Heart left ventricle (tissue), 16 donors: ENCODE results near the gene ABO. TPM values are rescaled to one million over a fixed set of nuclear protein-coding genes. Genes with fewer than 3 reads are reported as not detected.
A peak's percentile ranks its signal among the peaks of the same experiment; 100 is the strongest.

Source experiments
- ATAC-seq, 4 donors: fragments of 200-7000 bp; cut with Tn5 transposase; one replicate each; pipeline ENCODE4 v1.9.1; 2020 to 2022; ENCODE audit warnings: moderate library complexity in 4 of 4, mild to moderate bottlenecking in 3 of 4, moderate number of reproducible peaks in 1 of 4
- DNase-seq, 5 donors: peaks; one replicate each; pipeline ENCODE4 v3.0.0-alpha.2; 2020
- H3K27ac ChIP-seq, 12 donors: fragments of 200-600 bp; sonication (generic) in 4 of 12; one replicate each; pipeline versions ENCODE4 v1.5.0 to v1.8.0; 2016 to 2022; ENCODE audit warnings: mild to moderate bottlenecking in 2 of 12
- H3K27me3 ChIP-seq, 9 donors: fragments of 200-600 bp; sonication (generic) in 2 of 9; one replicate each; pipeline versions ENCODE4 v1.5.1 to v1.8.0; 2016 to 2022; ENCODE audit warnings: mild to moderate bottlenecking in 3 of 9
- H3K36me3 ChIP-seq, 9 donors: fragments of 200-600 bp; sonication (generic) in 2 of 9; one replicate each; pipeline versions ENCODE4 v1.5.0 to v1.8.0; 2018 to 2022; ENCODE audit warnings: mild to moderate bottlenecking in 2 of 9
- H3K4me1 ChIP-seq, 12 donors: fragments of 200-600 bp; sonication (generic) in 4 of 12; one replicate each; pipeline versions ENCODE4 v1.5.0 to v1.8.0; 2016 to 2022; ENCODE audit warnings: mild to moderate bottlenecking in 3 of 12
- H3K4me3 ChIP-seq, 12 donors: fragments of 200-600 bp; sonication (generic) in 4 of 12; one replicate each; pipeline versions ENCODE4 v1.5.0 to v1.8.0; 2017 to 2022; ENCODE audit warnings: mild to moderate bottlenecking in 9 of 12, moderate library complexity in 4 of 12
- H3K9me3 ChIP-seq, 12 donors: fragments of 200-600 bp; sonication (generic) in 4 of 12; one replicate each; pipeline versions ENCODE4 v1.5.0 to v1.8.0; 2016 to 2022; ENCODE audit warnings: mild to moderate bottlenecking in 1 of 12
- CTCF ChIP-seq, 12 donors: fragments of 200-600 bp; sonication (generic) in 4 of 12; IDR thresholded peaks; one replicate each; pipeline versions ENCODE4 v1.5.0 to v1.8.0; 2018 to 2022; ENCODE audit warnings: antibody characterized with exemption in 12 of 12, mild to moderate bottlenecking in 5 of 12
- POLR2A ChIP-seq, 2 donors: fragments of 450-650 bp; IDR thresholded peaks; one replicate each; pipeline ENCODE4 v1.6.1; 2017; ENCODE audit warnings: antibody characterized with exemption in 2 of 2, mild to moderate bottlenecking in 2 of 2, moderate library complexity in 2 of 2
- WGBS, 4 donors: extraction: QIAGEN DNeasy Blood & Tissue Kit in 2 of 4; methylation state at CpG; one replicate each; pipeline versions ENCODE4 v1.1.5 to v1.1.7; 2013 to 2018; 5-methylcytosine and 5-hydroxymethylcytosine counted together
- intact Hi-C, 10 donors: fragments of 100-400 bp; cut with DNase I; formaldehyde crosslinking; loops; one replicate each; pipeline versions ENCODE4 v1.11.1 to v1.14.2; 2022
- polyA plus RNA-seq, 2 donors: library from polyadenylated mRNA; stranded (reverse); fragments of 200-250 nt; gene quantifications; one replicate each; pipeline ENCODE4 v1.2.3, GENCODE V29; 2013
- total RNA-seq, 9 donors: library from RNA; depleted of rRNA in 2 of 9; stranded (reverse); fragments of >200 nt in 2 of 9; fragmentation: NEBNext Ultra II Directional in 3 of 9; extraction: Animal tissue kit (Norgen Biotek cat#: 25700) in 3 of 9; gene quantifications; one replicate each; pipeline versions ENCODE4 v1.1.0 to v1.2.4, GENCODE V29; 2016 to 2023
- donor health status: ischemic (EF 13 %, LVEDD 7.1; RV severe dilation, severe dysfunction).
- donor health status: healthy with polysubstance abuse.
- donor health status: DM: no; HTN: yes; CAD: no.
- donor health status: DM: no; HTN: no; CAD: no.
- donor health status: ischemic (EF 25% LVEDD 6.9; RV normal size, moderate dysfunction).
- donor health status: ischemic (EF 25% LVEDD 5.7; RV mildly dilated, moderate dysfunction).
- donor health status: healthy.
- donor health status: DM: yes; HTN: yes; CAD: no.
- donor health status: ischemic (EF 35%, LVEDD 5.7; RV mildly dilated, moderate dysfunction).
- donor health status: nonischemic (EF 11% LVEDD 7.7; RV severe dilation, severe dysfunction).
- donor health status: DM: yes; HTN: yes; CAD: no.
- donor health status: PGD.
- donor health status: ischemic (EF 29% LVEDD 5.4; RV normal size, mild dysfunction).
- donor health status: nonischemic (EF 23%, LVEDD 6.1; RV moderate dilation, normal function).

The ABO gene
- total and polyA plus RNA-seq, 11 donors = 0.43 to 3.5 (median 1.9) TPM

GRCh38 chr9:133261103-133261752 lies 13.8 kb downstream of the ABO start:
- 80 to 87% (median 83%) methylated on average over 14 to 18 of the region's 18 CpGs for WGBS, 4 donors
- intact Hi-C loops = no loop called here
- H3K4me1 ChIP-seq = peaks cover 0 to 25% (median 18%) of the 10 kb centered on the region in 12 donors
- H3K27ac ChIP-seq = no peak overlapping the region
- DNase-seq (no peak), ATAC-seq (no peak)
- H3K36me3 ChIP-seq = no peaks in the 10 kb centered on the region
- no peak overlapping the region for H3K4me3 ChIP-seq
- no peaks in the 10 kb centered on the region for H3K27me3 ChIP-seq
- TF ChIP-seq CTCF (IDR thresholded peaks at IDR 0.05) (no peak), POLR2A (IDR thresholded peaks at IDR 0.05) (no peak)
- no peaks in the 10 kb centered on the region for H3K9me3 ChIP-seq

- Histone ChIP-seq H3K4me3 (no peak overlapping the region), H3K27ac (no peak overlapping the region), H3K27me3 (no peaks in the 10 kb centered on the region), H3K9me3 (no peaks in the 10 kb centered on the region), H3K36me3 (no peaks in the 10 kb centered on the region), H3K4me1 (peaks cover 0 to 30% (median 22%) of the 10 kb centered on the region in 12 donors)
- intact Hi-C loops = no loop called here
- no peak for DNase-seq
- no peak for ATAC-seq
- WGBS, 4 donors = 79 to 84% (median 83%) methylated on average over 9 of the region's 9 CpGs
- TF ChIP-seq CTCF (IDR thresholded peaks at IDR 0.05) = no peak
- TF ChIP-seq POLR2A (IDR thresholded peaks at IDR 0.05) = no peak
These were observed 14.5 kb downstream of the ABO start for GRCh38 chr9:133260334-133261102.

- DNase-seq = no peak
- peaks cover 0 to 9% (median 0%) of the 10 kb centered on the region in 12 donors for H3K9me3 ChIP-seq
- no peak for TF ChIP-seq CTCF (IDR thresholded peaks at IDR 0.05)
- TF ChIP-seq POLR2A (IDR thresholded peaks at IDR 0.05) = no peak
- ATAC-seq = no peak
- H3K4me1 ChIP-seq = peaks cover 0 to 30% (median 23%) of the 10 kb centered on the region in 12 donors
- intact Hi-C loops = loop anchor here in 1 of 10 donors (5.0 kb wide), 1 partner anchor 71 kb away; no protein-coding TSS in a partner anchor
- 70 to 84% (median 79%) methylated on average over 18 to 21 of the region's 21 CpGs for WGBS, 4 donors
- H3K36me3 ChIP-seq = no peaks in the 10 kb centered on the region
- no peak overlapping the region for H3K4me3 ChIP-seq
- H3K27me3 ChIP-seq = no peaks in the 10 kb centered on the region
- H3K27ac ChIP-seq = peak overlapping the region in 6 of 12 donors; percentile 23 to 81 (median 68)
These were observed 16.7 kb downstream of the ABO start for GRCh38 chr9:133258061-133259015.
